Endothelial cell of umbilical vein (primary cell): ENCODE results near the gene PRF1. TPM values are rescaled to one million over a fixed set of nuclear protein-coding genes. Genes with fewer than 3 reads are reported as not detected.

Experiments
- BruUV-seq: library from RNA; stranded (reverse); fragments of 400-500 nt; replicated peaks from 2 replicates; lab custom pipeline; 2021; lab: Mats Ljungman, UMichigan
- CTCF ChIA-PET: fragments of 300-600, 350-600 bp; sonication (Branson Sonifier 250); formaldehyde crosslinking; loops from one replicate; lab custom pipeline; 2021; ENCODE audit warnings: antibody characterized with exemption, inconsistent platforms; lab: Charles Lee
- POLR2A ChIA-PET: fragments of 300-600, 350-600 bp; sonication (Branson Sonifier 250); formaldehyde crosslinking; loops from one replicate; lab custom pipeline; 2021; ENCODE audit warnings: antibody characterized with exemption, inconsistent platforms; lab: Charles Lee
- DNase-seq: peaks from one replicate; pipeline ENCODE4 v3.0.0-alpha.2; 2011; ENCODE audit warnings: low read depth, low spot score
- FAIRE-seq: peaks from 2 replicates; lab custom pipeline; 2011; peaks lifted over from hg19 to GRCh38; lab: Jason Lieb, UNC
- H2AFZ ChIP-seq: 2 replicates; pipeline ENCODE4 v1.6.0; 2012; ENCODE audit warnings: low read depth, low read length, control low read depth, inconsistent platforms
- H3K27ac ChIP-seq: 2 replicates; pipeline ENCODE4 v1.5.1; 2011; ENCODE audit warnings: low read depth, mild to moderate bottlenecking, control low read depth, low read length, moderate library complexity; ENCODE audit not compliant: insufficient read depth
- H3K27me3 ChIP-seq, 2 experiments: 2 replicates each; pipeline versions ENCODE4 v1.6.0 to v1.6.1; 2011; ENCODE audit warnings: low read length in 2 of 2, mixed read lengths in 1 of 2; ENCODE audit not compliant: control insufficient read depth in 2 of 2, insufficient read depth in 2 of 2
- H3K36me3 ChIP-seq, 2 experiments: 2 replicates in 1 of 2; 3 replicates in 1 of 2; pipeline ENCODE4 v1.5.1; 2011; ENCODE audit warnings: low read length in 2 of 2, mild to moderate bottlenecking in 1 of 2, moderate library complexity in 1 of 2; ENCODE audit not compliant: control insufficient read depth in 2 of 2, insufficient read depth in 2 of 2; ENCODE audit errors: extremely low read depth in 1 of 2
- H3K4me1 ChIP-seq: 3 replicates; pipeline ENCODE4 v1.5.1; 2011; ENCODE audit warnings: mild to moderate bottlenecking, low read length; ENCODE audit not compliant: control insufficient read depth, insufficient read depth; ENCODE audit errors: extremely low read depth
- H3K4me2 ChIP-seq: 2 replicates; pipeline ENCODE4 v1.6.1; 2011; ENCODE audit warnings: low read length, control low read depth, mixed read lengths; ENCODE audit not compliant: insufficient read depth
- H3K4me3 ChIP-seq, 3 experiments: fragments of 200-600 bp in 1 of 3; sonication (generic), shearing (Covaris generic) in 1 of 3; replicated peaks in 1 of 3; 2 replicates each; pipeline ENCODE4 v1.5.1; 2011 to 2016; ENCODE audit warnings: control low read depth in 3 of 3, low read length in 3 of 3, mild to moderate bottlenecking in 2 of 3, inconsistent platforms in 1 of 3, low read depth in 1 of 3, moderate library complexity in 1 of 3; ENCODE audit not compliant: insufficient read depth in 1 of 3
- H3K79me2 ChIP-seq: 2 replicates; pipeline ENCODE4 v1.6.0; 2012; ENCODE audit warnings: low read length, inconsistent platforms; ENCODE audit not compliant: control insufficient read depth, insufficient read depth
- H3K9ac ChIP-seq: replicated peaks from 2 replicates; pipeline ENCODE3; 2011; ENCODE audit warnings: low read length, control low read depth; ENCODE audit not compliant: insufficient read depth; ENCODE audit errors: extremely low read depth
- H3K9me1 ChIP-seq: replicated peaks from 3 replicates; pipeline ENCODE4 v1.6.0; 2011; ENCODE audit warnings: mild to moderate bottlenecking, low read length; ENCODE audit not compliant: control insufficient read depth, insufficient read depth; ENCODE audit errors: extremely low read depth
- H3K9me3 ChIP-seq: replicated peaks from 2 replicates; pipeline ENCODE4 v1.5.1; 2012; ENCODE audit warnings: low read length, inconsistent platforms; ENCODE audit not compliant: control insufficient read depth, insufficient read depth
- H4K20me1 ChIP-seq: replicated peaks from 2 replicates; pipeline ENCODE3; 2011; ENCODE audit warnings: mild to moderate bottlenecking, low read length; ENCODE audit not compliant: control insufficient read depth, insufficient read depth; ENCODE audit errors: extremely low read depth
- EZH2 ChIP-seq: IDR thresholded peaks from 2 replicates; pipeline ENCODE4 v1.6.1; 2012; ENCODE audit warnings: borderline replicate concordance, low read depth, mild to moderate bottlenecking, moderate library complexity, low read length, inconsistent platforms; ENCODE audit not compliant: severe bottlenecking
- FOS ChIP-seq: IDR thresholded peaks from 2 replicates; pipeline ENCODE4 v1.6.1; 2011; ENCODE audit warnings: mild to moderate bottlenecking, low read length, moderate library complexity, borderline replicate concordance; ENCODE audit not compliant: insufficient read depth
- GATA2 ChIP-seq: IDR thresholded peaks from 2 replicates; pipeline ENCODE4 v1.7.0; 2011; ENCODE audit warnings: low read depth, mild to moderate bottlenecking, moderate library complexity, mixed read lengths, low read length; ENCODE audit not compliant: insufficient read length, insufficient read depth
- JUN ChIP-seq: IDR thresholded peaks from 2 replicates; pipeline ENCODE4 v1.6.1; 2011; ENCODE audit warnings: borderline replicate concordance, low read depth; ENCODE audit not compliant: insufficient read length, insufficient read depth
- MYC ChIP-seq: IDR thresholded peaks from one replicate; pipeline ENCODE4 v1.6.1; 2011; ENCODE audit warnings: mild to moderate bottlenecking, low read depth, low read length
- POLR2A ChIP-seq: IDR thresholded peaks from 2 replicates; pipeline ENCODE4 v1.6.1; 2012; ENCODE audit warnings: low read depth, mild to moderate bottlenecking, control low read depth, low read length
- POLR2AphosphoS5 ChIP-seq: IDR thresholded peaks from 2 replicates; pipeline ENCODE4 v1.6.1; 2012; ENCODE audit warnings: low read depth, mild to moderate bottlenecking, control low read depth, low read length, moderate library complexity; ENCODE audit not compliant: insufficient read depth
- dilution Hi-C: fragments of 300-500 bp; cut with MboI; formaldehyde crosslinking; loops from one replicate; pipeline ENCODE4 v1.15.0; 2019; ENCODE audit warnings: low sequenced_read_pairs; ENCODE audit not compliant: extremely low pct_ligation_motif_present
- intact Hi-C: fragments of 100-400 bp; cut with micrococcal nuclease; formaldehyde crosslinking; loops from one replicate; pipeline ENCODE4 v1.10.0; 2022
- polyA plus RNA-seq, 4 experiments: library from polyadenylated mRNA; depleted of rRNA in 3 of 4; stranded (reverse) in 3 of 4; unstranded in 1 of 4; fragments of >200 nt; gene quantifications; 2 replicates each; pipeline versions ENCODE4 v1.2.1 to v1.2.3, GENCODE V29; 2011 to 2012; ENCODE audit warnings: missing spikeins in 1 of 4
- total RNA-seq: library from RNA; stranded (reverse); gene quantifications from 2 replicates; pipeline ENCODE4 v1.2.3, GENCODE V29; 2021
- TF ChIP-seq, protein P1 (sequence below): IDR thresholded peaks from 2 replicates; pipeline ENCODE4 v1.6.1; 2011; ENCODE audit not compliant: insufficient read depth, insufficient read length
- TF ChIP-seq, protein P2 (sequence below), 2 donors: IDR thresholded peaks; 1 replicate in 1 of 2; 2 replicates in 1 of 2; pipeline ENCODE4 v1.5.1; 2011; ENCODE audit warnings: low read length in 2 of 2, mild to moderate bottlenecking in 2 of 2, moderate library complexity in 2 of 2, control low read depth in 1 of 2, inconsistent platforms in 1 of 2, low read depth in 1 of 2; ENCODE audit not compliant: insufficient read depth in 1 of 2; ENCODE audit errors: extremely low read depth in 1 of 2

The PRF1 gene
- total and polyA plus RNA-seq, 2 donors (not counting 3 experiments of a cell fraction or from before 2014, with no cell fraction given), result not detected

DNA sequence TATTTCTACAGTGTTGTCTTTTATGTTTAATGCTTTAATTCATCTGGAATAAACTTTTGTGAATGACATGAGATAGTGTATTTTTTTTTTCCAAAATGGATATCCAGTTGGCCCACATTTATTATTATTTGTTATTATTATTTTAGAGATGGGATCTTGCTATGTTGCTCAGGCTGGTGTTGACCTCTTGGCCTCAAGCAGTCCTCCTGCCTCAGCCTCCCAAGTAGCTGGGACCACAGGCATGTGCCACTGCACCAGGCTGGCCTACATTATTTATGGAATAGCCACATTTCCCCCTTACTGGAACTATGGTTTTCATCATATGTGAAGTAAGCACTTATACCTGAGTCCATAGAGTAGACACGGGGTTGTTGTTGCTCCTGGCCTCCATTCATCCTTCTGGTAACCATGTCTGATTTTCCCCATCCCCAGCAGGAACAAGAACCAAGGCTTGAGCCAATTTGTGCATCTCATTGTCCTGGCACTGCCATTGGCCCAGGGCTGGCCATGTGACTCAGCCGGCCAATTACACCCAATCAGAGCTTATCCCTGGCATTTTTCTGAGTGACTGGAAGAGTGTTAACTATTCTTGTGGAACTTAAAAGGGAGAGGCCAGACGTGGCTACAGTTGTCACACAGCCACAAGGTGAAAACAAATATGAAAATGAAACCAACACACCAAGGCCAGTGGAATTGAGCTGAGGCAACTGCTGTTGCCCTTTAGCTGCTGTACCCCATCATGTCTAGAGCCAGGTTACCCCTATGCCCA is 23.1 kb downstream of the PRF1 start:
- no peak overlapping the region for H2AFZ ChIP-seq
- no peaks in the 10 kb centered on the region for H3K9me3 ChIP-seq
- H3K4me3 ChIP-seq, result no peak overlapping the region
- POLR2A ChIA-PET, result no interaction called here
- BruUV-seq, result no TSS peak
- H3K9ac ChIP-seq, result no peak overlapping the region
- dilution Hi-C loops, result no loop called here
- intact Hi-C loops, result no loop called here
- no peaks in the 10 kb centered on the region for H3K36me3 ChIP-seq
- no peaks in the 10 kb centered on the region for H4K20me1 ChIP-seq
- H3K27ac ChIP-seq, result no peak overlapping the region
- H3K27me3 ChIP-seq, result peaks cover 1 to 8% of the 10 kb centered on the region in 2 experiments
- no peaks in the 10 kb centered on the region for H3K9me1 ChIP-seq
- CTCF ChIA-PET, result no interaction called here
- no peak for TF ChIP-seq MYC
- no peak for TF ChIP-seq POLR2AphosphoS5
- TF ChIP-seq, protein P1, sequence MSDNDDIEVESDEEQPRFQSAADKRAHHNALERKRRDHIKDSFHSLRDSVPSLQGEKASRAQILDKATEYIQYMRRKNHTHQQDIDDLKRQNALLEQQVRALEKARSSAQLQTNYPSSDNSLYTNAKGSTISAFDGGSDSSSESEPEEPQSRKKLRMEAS, result no peak
- no peak for TF ChIP-seq EZH2
- TF ChIP-seq, protein P2, sequence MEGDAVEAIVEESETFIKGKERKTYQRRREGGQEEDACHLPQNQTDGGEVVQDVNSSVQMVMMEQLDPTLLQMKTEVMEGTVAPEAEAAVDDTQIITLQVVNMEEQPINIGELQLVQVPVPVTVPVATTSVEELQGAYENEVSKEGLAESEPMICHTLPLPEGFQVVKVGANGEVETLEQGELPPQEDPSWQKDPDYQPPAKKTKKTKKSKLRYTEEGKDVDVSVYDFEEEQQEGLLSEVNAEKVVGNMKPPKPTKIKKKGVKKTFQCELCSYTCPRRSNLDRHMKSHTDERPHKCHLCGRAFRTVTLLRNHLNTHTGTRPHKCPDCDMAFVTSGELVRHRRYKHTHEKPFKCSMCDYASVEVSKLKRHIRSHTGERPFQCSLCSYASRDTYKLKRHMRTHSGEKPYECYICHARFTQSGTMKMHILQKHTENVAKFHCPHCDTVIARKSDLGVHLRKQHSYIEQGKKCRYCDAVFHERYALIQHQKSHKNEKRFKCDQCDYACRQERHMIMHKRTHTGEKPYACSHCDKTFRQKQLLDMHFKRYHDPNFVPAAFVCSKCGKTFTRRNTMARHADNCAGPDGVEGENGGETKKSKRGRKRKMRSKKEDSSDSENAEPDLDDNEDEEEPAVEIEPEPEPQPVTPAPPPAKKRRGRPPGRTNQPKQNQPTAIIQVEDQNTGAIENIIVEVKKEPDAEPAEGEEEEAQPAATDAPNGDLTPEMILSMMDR (IDR thresholded peaks at IDR 0.05; ENCODE audit: extremely low read depth in 1 of 2, insufficient read depth in 1 of 2, low read depth in 1 of 2, low read length in 2 of 2), result no peak
- TF ChIP-seq GATA2, result no peak
- TF ChIP-seq FOS, result no peak
- TF ChIP-seq JUN, result no peak
- no peak for TF ChIP-seq POLR2A
- no peaks in the 10 kb centered on the region for H3K79me2 ChIP-seq
- no peak for FAIRE-seq
- DNase-seq, result no peak
- H3K4me1 ChIP-seq, result no peaks in the 10 kb centered on the region
- H3K4me2 ChIP-seq, result no peak overlapping the region
